ENCODE results near the gene SORCS1. TPM values are rescaled to one million over a fixed set of nuclear protein-coding genes. Genes with fewer than 3 reads are reported as not detected.

The SORCS1 gene
- total and polyA plus RNA-seq, 2 experiments from 2014 or later, result 1.1 to 4.6 TPM

DNA sequence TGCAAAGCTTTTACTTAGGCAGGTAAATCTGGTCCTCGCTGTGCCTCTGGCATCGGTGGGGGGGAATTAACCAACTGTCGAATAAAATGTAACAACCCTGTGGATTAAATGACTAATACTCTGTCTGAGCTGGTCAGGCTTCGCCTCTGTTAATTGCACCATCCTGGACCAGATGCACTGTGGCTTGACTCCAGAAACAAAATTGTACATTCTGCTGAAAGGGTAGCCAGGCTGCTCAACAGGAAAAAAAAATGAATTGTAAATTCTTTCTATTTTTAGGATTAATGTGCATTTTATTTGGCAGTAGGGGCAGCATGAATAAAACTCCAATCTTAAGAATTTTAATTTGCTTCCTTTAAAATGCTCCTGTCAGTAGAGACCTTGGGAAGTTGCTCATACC, 389.4 kb downstream of the SORCS1 start:
- Histone ChIP-seq H3K4me2 (no peak overlapping the region), H3K27me3 (no peaks in the 10 kb centered on the region), H3K79me2 (no peaks in the 10 kb centered on the region), H4K20me1 (ENCODE audit: insufficient read depth, poor library complexity, severe bottlenecking) (no peaks in the 10 kb centered on the region), H3K4me3 (no peak overlapping the region), H2AFZ (no peak overlapping the region), H3K9me2 (replicated peaks; ENCODE audit: insufficient read depth) (no peaks in the 10 kb centered on the region), H3K4me1 (ENCODE audit: insufficient read depth) (peaks cover 6% of the 10 kb centered on the region), H3K36me3 (replicated peaks; ENCODE audit: insufficient read depth, low read depth) (no peaks in the 10 kb centered on the region), H3K27ac (no peak overlapping the region), H3K9me3 (ENCODE audit: low read depth) (no peaks in the 10 kb centered on the region)
- WGBS (ENCODE audit: low lambda C conversion rate, missing lambda C conversion rate), result 68% methylated on average over 4 of the region's 4 CpGs
- no peak for DNase-seq (ENCODE audit: low spot score)
- TF ChIP-seq, protein P1, sequence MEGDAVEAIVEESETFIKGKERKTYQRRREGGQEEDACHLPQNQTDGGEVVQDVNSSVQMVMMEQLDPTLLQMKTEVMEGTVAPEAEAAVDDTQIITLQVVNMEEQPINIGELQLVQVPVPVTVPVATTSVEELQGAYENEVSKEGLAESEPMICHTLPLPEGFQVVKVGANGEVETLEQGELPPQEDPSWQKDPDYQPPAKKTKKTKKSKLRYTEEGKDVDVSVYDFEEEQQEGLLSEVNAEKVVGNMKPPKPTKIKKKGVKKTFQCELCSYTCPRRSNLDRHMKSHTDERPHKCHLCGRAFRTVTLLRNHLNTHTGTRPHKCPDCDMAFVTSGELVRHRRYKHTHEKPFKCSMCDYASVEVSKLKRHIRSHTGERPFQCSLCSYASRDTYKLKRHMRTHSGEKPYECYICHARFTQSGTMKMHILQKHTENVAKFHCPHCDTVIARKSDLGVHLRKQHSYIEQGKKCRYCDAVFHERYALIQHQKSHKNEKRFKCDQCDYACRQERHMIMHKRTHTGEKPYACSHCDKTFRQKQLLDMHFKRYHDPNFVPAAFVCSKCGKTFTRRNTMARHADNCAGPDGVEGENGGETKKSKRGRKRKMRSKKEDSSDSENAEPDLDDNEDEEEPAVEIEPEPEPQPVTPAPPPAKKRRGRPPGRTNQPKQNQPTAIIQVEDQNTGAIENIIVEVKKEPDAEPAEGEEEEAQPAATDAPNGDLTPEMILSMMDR (IDR thresholded peaks at IDR 0.05; ENCODE audit: poor library complexity), result no peak
- TF ChIP-seq EZH2phosphoT487 (IDR thresholded peaks at IDR 0.05; ENCODE audit: low read depth, severe bottlenecking, unreplicated experiment) (no peak), EZH2 (IDR thresholded peaks at IDR 0.05; ENCODE audit: borderline replicate concordance) (no peak)

DNA sequence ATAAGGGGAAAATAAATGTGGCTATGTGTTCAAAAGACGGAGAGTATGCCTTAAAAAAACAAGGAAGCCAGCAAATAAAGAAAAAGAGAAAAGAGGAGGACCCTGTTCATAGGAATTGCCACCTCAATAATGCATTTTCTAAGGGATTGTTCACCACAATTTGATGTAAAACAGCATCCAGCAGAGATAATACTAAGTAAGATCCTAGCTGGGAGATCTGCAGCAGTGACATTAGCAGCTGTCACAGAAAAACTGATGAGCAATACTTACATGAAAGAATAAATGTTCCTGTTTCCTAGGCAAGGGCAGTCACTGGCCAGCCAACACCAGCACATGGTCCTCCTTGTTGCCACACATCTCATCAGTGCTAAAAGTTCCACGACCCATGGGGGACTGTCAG, 391.5 kb downstream of the SORCS1 start:
- TF ChIP-seq EZH2phosphoT487 (IDR thresholded peaks at IDR 0.05; ENCODE audit: low read depth, severe bottlenecking, unreplicated experiment), result no peak
- TF ChIP-seq, protein P1 (IDR thresholded peaks at IDR 0.05; ENCODE audit: poor library complexity), result no peak
- TF ChIP-seq EZH2 (IDR thresholded peaks at IDR 0.05; ENCODE audit: borderline replicate concordance), result no peak
- H3K4me3 ChIP-seq, result no peak overlapping the region

DNA sequence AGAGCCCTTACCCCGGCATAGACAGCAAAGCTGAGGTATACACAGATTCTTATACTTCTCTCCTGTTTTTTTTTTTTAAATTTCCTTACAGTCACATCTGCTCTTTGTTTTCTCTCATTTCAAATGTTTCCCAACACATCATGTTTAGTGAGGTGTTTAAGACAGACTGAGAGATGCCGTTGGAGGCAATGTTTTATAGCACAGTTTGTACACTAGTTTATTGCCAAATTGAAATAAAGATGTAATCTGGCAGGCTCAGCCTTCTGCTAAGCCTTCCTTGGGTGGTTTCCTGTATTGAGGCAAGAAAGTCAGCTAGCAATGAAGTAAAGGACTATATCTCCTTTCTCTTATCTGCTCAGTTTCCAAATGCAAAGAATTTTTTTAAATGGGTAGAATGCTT, 393.4 kb downstream of the SORCS1 start:
- WGBS (ENCODE audit: low lambda C conversion rate, missing lambda C conversion rate), result 47% methylated on average over 2 of the region's 2 CpGs
- DNase-seq (ENCODE audit: low spot score), result no peak
- Histone ChIP-seq H3K4me2 (no peak overlapping the region), H4K20me1 (ENCODE audit: insufficient read depth, poor library complexity, severe bottlenecking) (no peaks in the 10 kb centered on the region), H3K9me2 (replicated peaks; ENCODE audit: insufficient read depth) (no peaks in the 10 kb centered on the region), H3K9me3 (ENCODE audit: low read depth) (no peaks in the 10 kb centered on the region), H3K36me3 (replicated peaks; ENCODE audit: insufficient read depth, low read depth) (no peaks in the 10 kb centered on the region), H3K4me3 (no peak overlapping the region), H2AFZ (no peak overlapping the region), H3K4me1 (ENCODE audit: insufficient read depth) (peaks cover 6% of the 10 kb centered on the region), H3K79me2 (no peaks in the 10 kb centered on the region), H3K27me3 (no peaks in the 10 kb centered on the region), H3K27ac (no peak overlapping the region)
- TF ChIP-seq EZH2 (IDR thresholded peaks at IDR 0.05; ENCODE audit: borderline replicate concordance) (no peak), EZH2phosphoT487 (IDR thresholded peaks at IDR 0.05; ENCODE audit: low read depth, severe bottlenecking, unreplicated experiment) (peak; percentile 59)
- TF ChIP-seq, protein P1 (IDR thresholded peaks at IDR 0.05; ENCODE audit: poor library complexity), result no peak

More for the DNA sequence above, 391.5 kb downstream of the SORCS1 start:
- no peaks in the 10 kb centered on the region for H3K79me2 ChIP-seq
- DNase-seq (ENCODE audit: low spot score), result no peak
- 91% methylated on average over 2 of the region's 2 CpGs for WGBS (ENCODE audit: low lambda C conversion rate, missing lambda C conversion rate)
- no peaks in the 10 kb centered on the region for H3K9me3 ChIP-seq (ENCODE audit: low read depth)
- H3K27me3 ChIP-seq, result no peaks in the 10 kb centered on the region
- H3K4me1 ChIP-seq (ENCODE audit: insufficient read depth), result peaks cover 6% of the 10 kb centered on the region
- no peak overlapping the region for H3K27ac ChIP-seq
- no peaks in the 10 kb centered on the region for H4K20me1 ChIP-seq (ENCODE audit: insufficient read depth, poor library complexity, severe bottlenecking)
- H3K4me2 ChIP-seq, result no peak overlapping the region
- H3K36me3 ChIP-seq (replicated peaks; ENCODE audit: insufficient read depth, low read depth), result no peaks in the 10 kb centered on the region
- no peaks in the 10 kb centered on the region for H3K9me2 ChIP-seq (replicated peaks; ENCODE audit: insufficient read depth)
- no peak overlapping the region for H2AFZ ChIP-seq

DNA sequence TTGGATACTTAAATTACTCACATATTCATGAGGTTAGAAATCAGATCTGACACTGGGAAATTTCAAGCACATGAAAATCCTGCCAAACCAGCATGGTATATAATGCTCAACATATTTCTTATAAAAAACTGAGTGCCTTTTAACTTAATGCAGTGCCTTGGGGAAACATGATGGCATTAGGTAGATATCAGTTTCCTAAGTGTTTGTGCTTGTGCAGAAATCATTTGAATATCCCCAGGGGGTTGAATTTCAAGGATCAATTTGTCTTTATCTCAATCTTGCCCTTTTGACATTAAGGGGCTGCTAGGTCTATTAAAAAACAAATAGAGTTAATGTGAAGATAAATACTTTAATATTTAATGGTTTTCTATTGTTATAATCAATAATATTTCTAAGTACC, 396.3 kb downstream of the SORCS1 start:
- Histone ChIP-seq H2AFZ (no peak overlapping the region), H3K27me3 (no peaks in the 10 kb centered on the region), H3K27ac (no peak overlapping the region), H3K36me3 (replicated peaks; ENCODE audit: insufficient read depth, low read depth) (no peaks in the 10 kb centered on the region), H3K4me2 (no peak overlapping the region), H3K9me3 (ENCODE audit: low read depth) (no peaks in the 10 kb centered on the region), H3K4me3 (no peak overlapping the region), H3K79me2 (no peaks in the 10 kb centered on the region), H3K9me2 (replicated peaks; ENCODE audit: insufficient read depth) (no peaks in the 10 kb centered on the region), H3K4me1 (ENCODE audit: insufficient read depth) (peaks cover 6% of the 10 kb centered on the region), H4K20me1 (ENCODE audit: insufficient read depth, poor library complexity, severe bottlenecking) (no peaks in the 10 kb centered on the region)
- no peak for DNase-seq (ENCODE audit: low spot score)
- TF ChIP-seq EZH2 (IDR thresholded peaks at IDR 0.05; ENCODE audit: borderline replicate concordance), result no peak
- TF ChIP-seq, protein P1 (IDR thresholded peaks at IDR 0.05; ENCODE audit: poor library complexity), result no peak
- TF ChIP-seq EZH2phosphoT487 (IDR thresholded peaks at IDR 0.05; ENCODE audit: low read depth, severe bottlenecking, unreplicated experiment), result no peak
